CD4-positive, alpha-beta T cell treated with Interleukin-4 for 1 hour (primary cell): Measurements from ENCODE around the gene SEPTIN6.

Source experiments
- DNase-seq, 2 donors: peaks; one replicate each; pipeline ENCODE4 v3.0.0-alpha.2; 2020 to 2022

The SEPTIN6 gene

GRCh38 chrX:119693040-119693995, at the start of gene SEPTIN6:
SEPTIN6 (minus strand) TSS chrX:119693168; CDS start chrX:119693105, 63 bp downstream.
- peak; percentile 90 for DNase-seq

DNA sequence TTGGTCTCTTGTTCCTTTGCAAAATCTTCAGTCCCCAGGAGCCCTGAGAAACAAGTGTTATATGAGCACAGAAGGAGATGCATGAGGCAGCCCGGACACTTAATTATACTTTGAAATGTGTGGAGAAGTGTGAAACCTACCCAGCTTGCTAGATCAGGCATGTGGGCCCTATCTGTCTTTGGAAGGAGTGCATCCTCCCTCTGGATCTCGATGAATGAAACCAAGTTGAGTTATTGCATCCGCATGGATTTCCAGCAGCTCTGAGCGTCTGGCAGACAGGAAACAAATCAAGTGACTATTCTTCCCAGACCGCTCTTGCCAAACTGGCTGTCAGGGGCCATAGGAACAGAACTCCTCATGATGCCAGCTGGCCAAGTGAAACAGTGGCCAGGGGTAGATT, 45.8 kb upstream of the SEPTIN6 start:
- DNase-seq: no peak

GRCh38 chrX:119736206-119736764, 43.3 kb upstream of the SEPTIN6 start:
- DNase-seq: no peak

- DNase-seq: no peak
These were observed 42.5 kb upstream of the SEPTIN6 start for GRCh38 chrX:119735467-119735866.

DNA sequence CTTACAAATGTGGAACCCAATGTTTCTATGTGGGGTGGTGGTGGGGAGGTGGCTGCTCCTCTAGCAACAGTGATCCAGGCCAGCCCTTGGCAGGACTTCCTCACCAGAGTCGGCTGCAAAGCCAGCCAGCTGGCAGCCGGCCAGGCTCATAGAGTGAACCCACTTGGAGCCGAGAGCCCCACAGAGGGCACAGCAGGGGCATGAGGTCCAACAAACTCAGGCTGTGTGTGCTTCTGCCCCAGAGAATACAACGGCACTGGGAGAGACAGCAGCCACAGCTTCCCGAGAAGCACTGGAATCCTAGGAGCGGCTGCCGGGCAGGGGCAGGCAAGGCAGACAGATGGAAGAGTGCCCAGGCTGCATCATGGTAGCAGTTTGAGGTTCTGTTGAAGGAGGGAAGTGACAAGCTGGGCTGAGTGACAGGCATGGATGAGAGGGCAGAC, 42.0 kb upstream of the SEPTIN6 start:
- DNase-seq: no peak

DNA sequence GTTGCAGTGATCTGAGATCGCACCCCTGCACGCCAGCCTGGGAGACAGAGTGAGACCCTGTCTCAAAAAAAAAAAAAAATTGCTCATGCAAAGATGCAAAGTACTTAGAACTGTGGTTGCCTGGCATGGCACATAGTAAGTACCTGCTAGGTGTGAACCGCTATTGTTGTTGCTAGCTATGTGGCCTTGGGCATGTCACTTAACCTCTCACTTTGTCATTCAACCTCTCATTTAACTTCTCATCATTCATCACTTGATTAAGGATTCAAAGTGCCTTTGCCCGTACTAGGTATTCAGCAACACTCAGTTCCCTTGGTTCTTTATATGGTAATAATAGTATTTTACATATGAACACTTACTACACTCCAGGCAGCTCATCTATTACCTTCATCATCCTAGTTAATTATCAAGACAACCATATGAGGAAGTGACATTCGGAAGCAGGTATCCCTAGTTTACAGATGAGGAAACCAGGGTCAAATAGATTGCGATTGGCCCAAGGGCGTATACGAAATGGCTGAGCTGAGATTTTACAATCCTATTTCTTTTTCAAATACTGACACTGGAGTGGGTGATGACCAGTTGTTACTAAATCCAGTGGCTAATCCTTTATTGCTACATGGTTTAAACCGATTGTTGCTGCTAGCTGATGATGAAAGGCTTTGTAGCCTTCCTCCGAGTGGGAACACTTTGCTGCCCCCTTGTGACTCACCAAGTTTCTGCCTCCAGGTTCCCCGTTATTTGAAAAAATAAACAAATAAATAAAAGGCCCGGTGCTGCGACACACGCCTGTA, 36.6 kb upstream of the SEPTIN6 start:
- peak; percentile 74 to 77 for DNase-seq

GRCh38 chrX:119728487-119728886, 35.5 kb upstream of the SEPTIN6 start:
- DNase-seq: no peak

- peak in 1 of 2 donors; percentile 25 for DNase-seq
These were observed 34.1 kb upstream of the SEPTIN6 start for GRCh38 chrX:119726900-119727555.

DNA sequence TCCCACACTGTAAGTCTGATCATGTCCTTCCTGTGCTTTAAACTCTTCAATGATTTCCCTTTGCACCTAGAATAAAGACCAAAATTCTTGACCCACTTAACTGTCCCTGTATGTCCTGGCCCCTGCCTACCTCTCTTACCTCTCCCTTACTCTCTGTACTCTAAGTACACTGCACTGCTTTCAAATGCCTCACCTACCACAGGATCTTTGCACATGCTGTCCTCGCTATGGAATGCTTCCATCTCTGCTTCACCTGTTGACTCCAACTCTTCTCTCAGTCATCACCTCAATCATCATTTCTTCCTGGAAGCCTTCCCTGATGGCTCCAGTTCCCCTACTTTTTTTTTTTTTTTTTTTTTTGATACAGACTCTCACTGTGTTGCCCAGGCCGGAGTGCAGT, 29.0 kb upstream of the SEPTIN6 start:
- no peak for DNase-seq

DNA sequence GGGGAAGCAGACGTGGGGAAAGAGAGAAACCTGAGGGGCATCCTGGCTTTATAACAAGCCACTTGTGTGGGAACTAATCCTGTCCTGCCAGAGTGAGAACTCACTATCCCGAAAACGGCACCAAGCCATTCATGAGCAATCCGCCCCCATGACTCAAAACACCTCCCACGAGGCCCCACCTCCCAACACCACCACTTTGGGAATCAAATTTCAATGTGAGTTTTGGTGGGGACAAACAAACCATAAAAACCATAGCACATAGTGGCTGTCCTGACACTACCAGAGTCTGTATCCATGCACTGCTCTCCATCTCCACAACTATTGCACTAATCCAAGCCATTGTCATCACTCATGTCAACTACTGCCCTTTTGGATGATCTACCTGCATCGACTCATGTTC, 28.5 kb upstream of the SEPTIN6 start:
- DNase-seq: no peak

GRCh38 chrX:119709630-119710029, 16.7 kb upstream of the SEPTIN6 start:
- no peak for DNase-seq

DNA sequence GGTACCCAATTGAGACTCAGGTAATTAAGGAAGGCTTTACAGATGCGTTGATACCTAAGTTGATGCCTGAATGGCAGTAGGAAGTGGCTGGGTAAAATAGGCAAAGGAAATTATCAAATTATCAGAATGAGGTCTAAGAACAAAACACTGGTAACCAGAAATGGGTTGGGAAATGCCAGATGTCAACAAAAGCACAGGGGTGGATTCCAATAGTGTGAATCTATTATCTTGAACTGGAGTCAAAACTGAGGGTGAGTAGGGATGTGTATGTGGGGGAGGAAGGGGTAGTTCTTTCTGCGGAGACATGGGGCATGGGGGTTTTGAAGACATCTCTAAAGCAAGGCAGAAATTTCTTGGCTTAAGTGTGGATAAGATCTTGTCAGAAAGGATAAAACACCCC, 16.0 kb upstream of the SEPTIN6 start:
- DNase-seq: no peak

- no peak for DNase-seq
These were observed 13.6 kb upstream of the SEPTIN6 start for GRCh38 chrX:119706616-119707015.

GRCh38 chrX:119698845-119699244, 5.9 kb upstream of the SEPTIN6 start:
- peak in 1 of 2 donors; percentile 56 for DNase-seq

GRCh38 chrX:119696251-119696890, 3.4 kb upstream of the SEPTIN6 start:
- no peak for DNase-seq

DNA sequence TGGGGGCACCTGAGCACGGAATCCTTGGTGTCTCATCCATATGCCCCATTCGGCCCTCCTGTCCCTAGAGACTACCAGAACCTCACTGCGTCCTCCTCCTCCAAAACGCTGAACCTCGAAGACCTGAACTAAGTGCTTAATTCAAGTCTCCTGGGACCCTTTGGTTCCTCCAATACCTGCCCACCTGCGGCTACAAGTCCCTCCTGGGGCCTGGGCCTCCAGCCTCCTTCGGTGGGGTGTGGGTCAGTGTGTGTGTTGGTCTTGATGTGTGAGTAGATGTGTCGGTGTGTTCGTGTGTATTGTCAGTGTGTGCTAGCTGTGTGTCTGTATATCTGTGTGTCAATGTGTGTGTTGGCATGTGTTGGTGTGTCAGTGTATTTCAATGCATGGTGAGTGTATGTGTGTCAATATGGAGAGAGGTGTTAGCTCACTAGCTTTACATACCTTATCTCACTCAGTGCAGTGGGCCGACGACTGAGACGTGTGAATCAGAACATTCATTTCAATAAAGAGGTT, 2.6 kb upstream of the SEPTIN6 start:
- no peak for DNase-seq

GRCh38 chrX:119694601-119695534, 1.9 kb upstream of the SEPTIN6 start:
- DNase-seq: no peak

DNA sequence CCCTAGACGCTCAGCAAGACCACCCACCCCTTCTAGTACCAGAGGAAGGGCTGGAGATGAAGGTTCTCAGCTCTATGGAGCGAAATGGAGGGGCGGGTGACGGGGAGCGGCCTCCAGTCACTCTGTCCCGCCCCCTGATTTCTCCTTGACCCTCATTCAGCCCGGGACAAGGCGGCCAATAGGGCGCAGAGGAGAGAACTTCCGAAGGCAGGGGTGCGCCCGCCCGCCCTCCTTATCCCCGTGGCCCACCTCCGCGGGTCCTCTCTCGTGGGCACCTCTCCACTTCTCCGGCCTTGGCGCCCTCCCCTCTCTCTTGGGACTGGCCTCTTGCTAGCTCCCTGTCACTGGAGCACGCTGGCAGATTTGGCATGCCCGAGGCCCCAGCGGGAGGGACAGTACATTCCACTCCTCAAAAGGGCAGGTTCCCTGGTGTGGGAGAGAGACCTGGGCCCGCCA, 1.1 kb upstream of the SEPTIN6 start:
- no peak for DNase-seq

GRCh38 chrX:119692191-119693039, 553 bp downstream of the SEPTIN6 start:
- DNase-seq: peak; percentile 59 to 69
